Activated CD4-positive, alpha-beta T cell treated with anti-CD3 and anti-CD28 coated beads, Interleukin-2, amount 10 ng/mL, durations not matched to agents 24 days and 14 days (primary cell): ENCODE measurements around the gene MUC5B. TPM values are rescaled to one million over a fixed set of nuclear protein-coding genes. Genes with fewer than 3 reads are reported as not detected.

ENCODE experiments used
- DNase-seq: peaks from one replicate; pipeline ENCODE4 v3.0.0; 2022
- H3K27ac Mint-ChIP-seq: one replicate; pipeline ENCODE4 v1.8.0; 2022; ENCODE audit warnings: mild to moderate bottlenecking, mixed read lengths
- H3K27me3 Mint-ChIP-seq: one replicate; pipeline ENCODE4 v1.8.0; 2022; ENCODE audit warnings: mixed read lengths
- H3K36me3 Mint-ChIP-seq: one replicate; pipeline ENCODE4 v1.8.0; 2022; ENCODE audit warnings: low read depth, mild to moderate bottlenecking, mixed read lengths
- H3K4me1 Mint-ChIP-seq: one replicate; pipeline ENCODE4 v1.8.0; 2021; ENCODE audit warnings: mixed read lengths
- H3K4me3 Mint-ChIP-seq: one replicate; pipeline ENCODE4 v1.8.0; 2022; ENCODE audit warnings: mild to moderate bottlenecking, moderate library complexity, mixed read lengths
- H3K9me3 Mint-ChIP-seq: one replicate; pipeline ENCODE4 v1.8.0; 2021; ENCODE audit warnings: mixed read lengths
- intact Hi-C: fragments of 100-400 bp; cut with micrococcal nuclease; formaldehyde crosslinking; loops from one replicate; pipeline ENCODE4 v1.15.1; 2023
- total RNA-seq: library from RNA; stranded (reverse); gene quantifications from 2 replicates; pipeline ENCODE4 v1.2.3, GENCODE V29; 2022

Gene MUC5B
- total RNA-seq, 1 donor from 2014 or later = not detected

GRCh38 chr11:1218788-1219445 is 3.9 kb upstream of the MUC5B start:
- Mint-ChIP-seq H3K27me3 (peaks cover 2% of the 10 kb centered on the region), H3K4me1 (no peaks in the 10 kb centered on the region), H3K4me3 (no peak overlapping the region), H3K36me3 (no peaks in the 10 kb centered on the region), H3K9me3 (no peaks in the 10 kb centered on the region), H3K27ac (no peak overlapping the region)
- intact Hi-C loops = no loop called here
- DNase-seq = no peak

- H3K27ac Mint-ChIP-seq = no peak overlapping the region
- no peaks in the 10 kb centered on the region for H3K9me3 Mint-ChIP-seq
- intact Hi-C loops = no loop called here
- H3K36me3 Mint-ChIP-seq = no peaks in the 10 kb centered on the region
- H3K27me3 Mint-ChIP-seq = no peaks in the 10 kb centered on the region
- no peaks in the 10 kb centered on the region for H3K4me1 Mint-ChIP-seq
- no peak overlapping the region for H3K4me3 Mint-ChIP-seq
- DNase-seq = no peak
Measured at GRCh38 chr11:1219446-1219833, 3.4 kb upstream of the MUC5B start.

DNA sequence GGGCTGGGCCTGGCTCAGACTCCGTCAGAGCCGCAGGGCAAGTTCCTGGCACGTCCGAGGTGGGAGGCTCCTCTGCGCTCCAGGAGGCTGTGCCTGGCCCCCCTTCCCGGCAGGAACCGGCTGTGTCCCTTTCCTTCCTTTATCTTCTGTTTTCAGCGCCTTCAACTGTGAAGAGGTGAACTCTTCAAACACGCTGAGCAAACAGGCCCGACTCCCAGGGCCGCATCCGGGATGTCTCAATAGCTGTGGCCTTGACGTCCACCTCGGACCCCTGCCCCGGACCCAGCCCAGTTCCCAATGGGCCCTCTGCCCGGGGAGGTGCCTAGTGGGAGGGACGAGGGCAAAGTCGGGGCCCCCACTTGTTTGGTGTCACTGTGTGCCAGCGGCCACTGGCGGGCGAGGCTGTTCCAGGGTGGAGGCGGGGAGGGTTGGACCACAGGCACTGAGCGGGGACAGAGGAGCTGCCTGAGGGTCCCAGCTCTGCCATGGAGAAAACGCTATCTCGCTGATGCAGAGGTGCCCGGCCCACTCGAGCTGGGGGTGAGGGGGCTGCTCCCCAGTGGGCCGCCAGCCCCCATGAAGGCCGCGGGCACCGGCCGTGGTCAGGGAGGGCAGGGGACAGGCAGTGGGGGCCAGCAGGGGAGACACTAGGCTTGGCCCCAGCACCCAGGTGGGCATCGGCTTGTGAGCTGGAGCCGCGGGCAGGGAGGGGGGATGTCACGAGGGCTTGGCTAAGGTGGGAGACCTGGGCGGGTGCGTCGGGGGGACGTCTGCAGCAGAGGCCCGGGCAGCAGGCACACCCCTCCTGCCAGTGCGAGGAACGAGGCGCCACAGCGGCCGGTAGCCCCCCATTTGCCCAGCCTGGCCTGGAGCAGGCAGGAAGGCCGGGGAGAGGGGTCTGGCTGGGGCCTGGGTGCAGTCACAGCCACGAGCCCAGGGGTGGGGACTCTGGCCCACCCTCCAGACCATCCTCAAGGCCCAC is 2.7 kb upstream of the MUC5B start:
- no peaks in the 10 kb centered on the region for H3K36me3 Mint-ChIP-seq
- H3K27me3 Mint-ChIP-seq = no peaks in the 10 kb centered on the region
- H3K4me1 Mint-ChIP-seq = no peaks in the 10 kb centered on the region
- intact Hi-C loops = no loop called here
- H3K27ac Mint-ChIP-seq = no peak overlapping the region
- no peak for DNase-seq
- no peaks in the 10 kb centered on the region for H3K9me3 Mint-ChIP-seq
- no peak overlapping the region for H3K4me3 Mint-ChIP-seq

DNA sequence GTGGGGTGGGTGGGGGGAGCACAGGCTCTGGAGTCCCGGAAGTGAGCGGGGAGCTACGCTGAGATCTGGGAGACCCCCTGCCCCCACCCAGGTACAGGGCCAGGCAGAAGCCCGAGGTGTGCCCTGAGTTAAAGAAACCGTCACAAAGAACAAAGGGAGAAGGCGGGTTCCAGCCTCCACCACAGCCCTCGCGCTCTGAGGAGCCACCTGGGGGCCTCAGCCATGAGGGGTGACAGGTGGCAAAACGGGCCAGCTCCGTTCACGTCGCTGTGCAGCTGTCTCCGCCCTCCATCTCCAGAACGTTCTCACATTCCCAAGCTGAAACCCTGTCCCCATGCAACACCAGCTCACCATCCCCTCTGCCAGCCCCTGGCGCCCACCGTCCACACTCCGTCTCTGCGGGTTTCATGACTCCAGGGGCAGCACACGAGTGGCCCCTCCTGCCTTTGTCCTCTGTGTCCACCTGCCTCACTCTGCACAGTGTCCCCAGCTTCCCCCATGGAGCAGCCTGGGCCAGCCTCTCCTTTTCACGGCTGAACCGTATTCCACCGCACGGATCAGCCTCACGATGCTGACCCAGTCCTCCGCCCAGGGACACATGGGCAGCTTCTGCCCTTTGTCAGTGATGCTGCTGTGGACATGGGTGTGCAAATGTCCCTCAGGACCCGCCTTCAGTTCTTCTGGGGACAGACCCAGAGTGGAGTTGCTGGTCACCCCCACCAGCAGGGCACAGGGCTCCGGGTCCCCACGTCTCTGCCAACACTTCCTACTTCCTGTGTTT is 1.7 kb upstream of the MUC5B start:
- Mint-ChIP-seq H3K4me3 (no peak overlapping the region), H3K4me1 (no peaks in the 10 kb centered on the region), H3K9me3 (no peaks in the 10 kb centered on the region), H3K27me3 (no peaks in the 10 kb centered on the region), H3K36me3 (no peaks in the 10 kb centered on the region), H3K27ac (no peak overlapping the region)
- intact Hi-C loops = no loop called here
- DNase-seq = no peak

GRCh38 chr11:1221848-1222311 is 986 bp upstream of the MUC5B start:
- no peak for DNase-seq
- no peak overlapping the region for H3K4me3 Mint-ChIP-seq
- intact Hi-C loops = no loop called here
- no peaks in the 10 kb centered on the region for H3K9me3 Mint-ChIP-seq
- H3K27me3 Mint-ChIP-seq = no peaks in the 10 kb centered on the region
- no peak overlapping the region for H3K27ac Mint-ChIP-seq
- H3K4me1 Mint-ChIP-seq = no peaks in the 10 kb centered on the region
- no peaks in the 10 kb centered on the region for H3K36me3 Mint-ChIP-seq

- no peaks in the 10 kb centered on the region for H3K9me3 Mint-ChIP-seq
- no peak overlapping the region for H3K27ac Mint-ChIP-seq
- H3K4me3 Mint-ChIP-seq = no peak overlapping the region
- intact Hi-C loops = no loop called here
- DNase-seq = no peak
- H3K4me1 Mint-ChIP-seq = no peaks in the 10 kb centered on the region
- H3K36me3 Mint-ChIP-seq = no peaks in the 10 kb centered on the region
- H3K27me3 Mint-ChIP-seq = no peaks in the 10 kb centered on the region
Measured at GRCh38 chr11:1223346-1224110, 662 bp downstream of the MUC5B start.

GRCh38 chr11:1224111-1224490 is 1.2 kb downstream of the MUC5B start:
- DNase-seq = no peak
- intact Hi-C loops = no loop called here
- Mint-ChIP-seq H3K36me3 (no peaks in the 10 kb centered on the region), H3K4me1 (no peaks in the 10 kb centered on the region), H3K27me3 (no peaks in the 10 kb centered on the region), H3K4me3 (no peak overlapping the region), H3K27ac (no peak overlapping the region), H3K9me3 (no peaks in the 10 kb centered on the region)

GRCh38 chr11:1224491-1225385 is 1.9 kb downstream of the MUC5B start:
- Mint-ChIP-seq H3K36me3 (no peaks in the 10 kb centered on the region), H3K27me3 (no peaks in the 10 kb centered on the region)
- DNase-seq = no peak

DNA sequence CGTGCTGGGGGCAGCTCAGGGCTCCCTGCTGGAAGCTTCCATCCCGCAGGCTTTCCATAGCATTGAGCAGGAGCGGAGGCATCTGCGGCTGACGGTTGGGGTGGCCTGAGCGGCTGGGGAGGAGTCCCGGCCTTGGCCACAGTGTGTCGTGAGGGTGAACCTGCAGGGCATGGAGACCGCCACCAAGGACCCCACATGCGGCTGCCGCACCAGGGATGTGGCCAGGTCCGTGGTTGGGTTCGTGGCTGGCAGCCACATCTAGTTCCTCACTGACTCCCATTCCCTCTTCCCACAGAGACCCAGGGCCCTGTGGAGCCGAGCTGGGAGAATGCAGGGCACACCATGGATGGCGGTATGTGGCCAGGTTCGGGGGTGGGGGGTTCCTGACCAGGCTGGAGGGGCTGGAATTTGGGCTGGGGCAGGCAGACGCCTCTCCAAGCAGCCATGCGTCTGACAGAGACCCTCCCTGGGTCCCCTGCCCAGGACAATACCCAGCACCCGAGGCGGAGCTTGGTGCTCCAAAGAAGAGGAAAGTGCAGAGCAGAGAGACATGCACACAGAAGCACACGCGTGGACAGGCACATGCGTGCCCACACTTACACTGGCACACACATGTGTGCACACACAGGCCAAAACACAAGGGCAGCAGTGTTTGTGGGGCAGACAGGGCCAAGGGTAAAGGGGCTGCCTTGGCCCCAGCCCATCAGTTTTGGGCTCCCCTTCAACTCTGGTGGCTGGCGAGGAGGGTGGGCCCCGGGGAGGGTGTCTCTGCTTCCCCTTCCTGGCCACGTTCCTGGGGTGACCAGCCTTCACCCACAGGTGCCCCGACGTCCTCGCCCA is 2.7 kb downstream of the MUC5B start:
- intact Hi-C loops = no loop called here
- Mint-ChIP-seq H3K9me3 (no peaks in the 10 kb centered on the region), H3K27me3 (no peaks in the 10 kb centered on the region), H3K36me3 (no peaks in the 10 kb centered on the region), H3K27ac (no peak overlapping the region), H3K4me3 (no peak overlapping the region), H3K4me1 (no peaks in the 10 kb centered on the region)
- DNase-seq = no peak

More at GRCh38 chr11:1224491-1225385, 1.9 kb downstream of the MUC5B start:
- H3K4me3 Mint-ChIP-seq = no peak overlapping the region
- intact Hi-C loops = no loop called here
- no peaks in the 10 kb centered on the region for H3K9me3 Mint-ChIP-seq
- no peaks in the 10 kb centered on the region for H3K4me1 Mint-ChIP-seq
- H3K27ac Mint-ChIP-seq = no peak overlapping the region

DNA sequence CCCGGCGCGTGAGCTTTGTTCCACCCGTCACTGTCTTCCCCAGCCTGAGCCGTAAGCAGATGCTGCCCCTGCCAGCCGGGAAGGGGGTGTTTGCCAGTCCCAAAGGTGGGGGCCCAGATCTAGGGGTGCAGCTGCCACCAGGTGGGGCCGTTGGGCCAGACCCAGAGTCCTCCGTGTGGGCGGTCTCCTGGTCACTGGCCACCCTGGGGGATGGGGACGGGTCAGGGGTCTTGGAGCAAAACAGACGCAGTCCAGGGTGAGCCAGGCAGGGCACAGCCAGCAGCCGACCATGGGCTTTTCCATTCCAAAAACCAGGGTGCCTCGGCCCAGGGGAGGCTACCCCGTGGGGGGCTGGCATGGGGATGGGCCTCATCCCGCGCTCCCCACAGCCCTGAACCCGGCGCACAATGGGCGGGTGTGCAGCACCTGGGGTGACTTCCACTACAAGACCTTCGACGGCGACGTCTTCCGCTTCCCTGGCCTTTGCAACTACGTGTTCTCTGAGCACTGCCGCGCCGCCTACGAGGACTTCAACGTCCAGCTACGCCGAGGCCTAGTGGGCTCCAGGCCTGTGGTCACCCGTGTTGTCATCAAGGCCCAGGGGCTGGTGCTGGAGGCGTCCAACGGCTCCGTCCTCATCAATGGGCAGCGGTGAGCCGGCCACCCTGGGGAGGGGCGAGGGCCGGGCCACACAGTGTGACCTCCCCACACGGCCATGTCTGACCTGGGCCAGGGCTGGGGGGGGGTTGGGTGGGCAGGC is 3.5 kb downstream of the MUC5B start:
- no peak for DNase-seq
- Mint-ChIP-seq H3K27ac (no peak overlapping the region), H3K4me1 (no peaks in the 10 kb centered on the region), H3K4me3 (no peak overlapping the region), H3K9me3 (no peaks in the 10 kb centered on the region), H3K27me3 (no peaks in the 10 kb centered on the region), H3K36me3 (no peaks in the 10 kb centered on the region)
- intact Hi-C loops = no loop called here

DNA sequence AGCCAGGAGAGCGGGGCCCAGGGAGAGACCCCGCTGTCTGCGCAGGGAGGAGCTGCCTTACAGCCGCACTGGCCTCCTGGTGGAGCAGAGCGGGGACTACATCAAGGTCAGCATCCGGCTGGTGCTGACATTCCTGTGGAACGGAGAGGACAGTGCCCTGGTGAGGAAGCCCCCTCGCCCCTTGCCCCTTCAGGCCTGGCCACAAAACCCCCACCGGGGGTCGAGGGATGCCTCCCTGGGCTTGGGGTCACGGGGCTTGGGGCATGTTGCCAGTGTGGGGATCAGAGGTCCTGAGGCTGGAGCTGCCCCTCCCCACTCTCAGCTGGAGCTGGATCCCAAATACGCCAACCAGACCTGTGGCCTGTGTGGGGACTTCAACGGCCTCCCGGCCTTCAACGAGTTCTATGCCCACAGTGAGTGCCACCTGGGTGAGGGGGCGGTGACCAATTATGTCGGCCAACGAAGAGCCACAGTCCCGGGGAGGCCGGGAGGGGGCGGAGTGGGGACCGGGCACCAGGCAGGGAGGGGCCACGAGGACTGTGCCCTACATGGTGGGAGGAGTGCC is 4.2 kb downstream of the MUC5B start:
- intact Hi-C loops = no loop called here
- H3K27ac Mint-ChIP-seq = no peak overlapping the region
- H3K27me3 Mint-ChIP-seq = no peaks in the 10 kb centered on the region
- no peaks in the 10 kb centered on the region for H3K36me3 Mint-ChIP-seq
- no peaks in the 10 kb centered on the region for H3K9me3 Mint-ChIP-seq
- H3K4me1 Mint-ChIP-seq = no peaks in the 10 kb centered on the region
- H3K4me3 Mint-ChIP-seq = no peak overlapping the region
- no peak for DNase-seq
